HFF-Myc (cell line): Measurements from ENCODE around the gene LBX1.

ENCODE experiments used
- DNase-seq: peaks from one replicate; pipeline ENCODE4 v3.0.0-alpha.2; 2011; ENCODE audit warnings: low read depth; ENCODE audit errors: extremely low read depth
- H3K4me3 ChIP-seq: replicated peaks from 2 replicates; pipeline ENCODE4 v1.5.1; 2011; ENCODE audit warnings: low read depth, mild to moderate bottlenecking, control low read depth, low read length
- TF ChIP-seq, protein P1 (sequence below): IDR thresholded peaks from 2 replicates; pipeline ENCODE4 v1.5.1; 2012; ENCODE audit warnings: mild to moderate bottlenecking, low read depth, low read length, control low read depth; ENCODE audit errors: missing control alignments

LBX1 gene

DNA sequence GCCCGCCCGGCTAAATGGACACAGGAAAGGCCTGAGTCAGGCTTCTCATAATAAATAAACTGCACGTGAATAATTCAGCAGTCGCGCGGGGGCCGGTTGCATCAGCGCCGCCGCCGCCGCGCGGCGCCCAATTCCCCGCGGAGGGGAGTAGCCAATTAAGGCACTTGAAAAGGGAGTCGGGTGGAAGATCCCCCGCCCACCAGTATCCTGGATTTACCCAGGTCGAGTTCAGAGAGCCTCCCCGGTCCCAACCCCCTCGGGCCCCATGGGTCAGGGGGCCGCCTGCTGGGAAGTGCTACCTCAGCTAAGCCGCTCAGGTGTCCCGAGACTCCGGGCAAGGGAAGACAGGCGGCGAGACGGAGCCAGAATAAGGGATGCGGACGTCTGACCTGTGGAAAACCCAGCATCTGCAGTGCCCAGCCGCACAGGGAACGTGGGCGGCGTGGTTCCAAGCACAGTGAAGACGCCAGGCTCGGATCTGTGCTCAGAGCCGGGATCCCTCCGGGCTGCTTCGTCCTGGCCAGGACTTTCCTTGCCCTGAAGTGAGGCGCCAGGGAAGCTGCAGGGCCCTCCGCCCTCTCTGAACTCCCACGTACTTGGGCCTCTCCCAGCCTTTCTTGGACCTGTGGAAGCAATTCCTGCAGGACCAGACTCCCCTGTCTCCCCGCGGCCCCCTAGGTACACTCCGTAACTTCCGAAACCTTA, 7.3 kb upstream of the LBX1 start:
- DNase-seq, result no peak
- no peak overlapping the region for H3K4me3 ChIP-seq
- TF ChIP-seq, protein P1, sequence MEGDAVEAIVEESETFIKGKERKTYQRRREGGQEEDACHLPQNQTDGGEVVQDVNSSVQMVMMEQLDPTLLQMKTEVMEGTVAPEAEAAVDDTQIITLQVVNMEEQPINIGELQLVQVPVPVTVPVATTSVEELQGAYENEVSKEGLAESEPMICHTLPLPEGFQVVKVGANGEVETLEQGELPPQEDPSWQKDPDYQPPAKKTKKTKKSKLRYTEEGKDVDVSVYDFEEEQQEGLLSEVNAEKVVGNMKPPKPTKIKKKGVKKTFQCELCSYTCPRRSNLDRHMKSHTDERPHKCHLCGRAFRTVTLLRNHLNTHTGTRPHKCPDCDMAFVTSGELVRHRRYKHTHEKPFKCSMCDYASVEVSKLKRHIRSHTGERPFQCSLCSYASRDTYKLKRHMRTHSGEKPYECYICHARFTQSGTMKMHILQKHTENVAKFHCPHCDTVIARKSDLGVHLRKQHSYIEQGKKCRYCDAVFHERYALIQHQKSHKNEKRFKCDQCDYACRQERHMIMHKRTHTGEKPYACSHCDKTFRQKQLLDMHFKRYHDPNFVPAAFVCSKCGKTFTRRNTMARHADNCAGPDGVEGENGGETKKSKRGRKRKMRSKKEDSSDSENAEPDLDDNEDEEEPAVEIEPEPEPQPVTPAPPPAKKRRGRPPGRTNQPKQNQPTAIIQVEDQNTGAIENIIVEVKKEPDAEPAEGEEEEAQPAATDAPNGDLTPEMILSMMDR, result no peak

- TF ChIP-seq, protein P1, result no peak
- H3K4me3 ChIP-seq, result no peak overlapping the region
Measured at GRCh38 chr10:101235766-101236165, 6.5 kb upstream of the LBX1 start.

GRCh38 chr10:101234333-101234732, 5.1 kb upstream of the LBX1 start:
- no peak for DNase-seq
- TF ChIP-seq, protein P1, result no peak
- no peak overlapping the region for H3K4me3 ChIP-seq

More at GRCh38 chr10:101235766-101236165, 6.5 kb upstream of the LBX1 start:
- no peak for DNase-seq

DNA sequence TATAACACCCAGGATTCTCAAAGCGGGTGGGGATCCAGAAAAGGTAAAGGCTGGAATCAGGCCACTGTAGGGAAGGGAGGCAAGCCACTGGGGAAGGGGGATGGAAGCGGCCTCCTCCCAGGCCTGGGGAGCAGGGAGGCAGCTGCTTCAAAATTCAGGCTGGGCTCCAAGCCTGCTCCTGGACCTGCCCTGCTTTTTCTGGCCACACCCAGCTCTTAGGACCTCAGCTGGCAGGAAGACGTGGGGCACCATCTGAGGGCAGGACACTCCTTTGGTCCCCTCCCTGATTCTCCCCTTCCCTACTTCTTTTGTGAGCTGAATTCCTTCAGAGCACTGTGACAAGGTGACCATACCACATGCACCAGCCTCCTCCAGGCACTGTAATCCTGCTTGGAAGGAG, 4.6 kb upstream of the LBX1 start:
- TF ChIP-seq, protein P1, result no peak
- H3K4me3 ChIP-seq, result no peak overlapping the region
- no peak for DNase-seq

- DNase-seq, result no peak
- no peak overlapping the region for H3K4me3 ChIP-seq
- TF ChIP-seq, protein P1, result no peak
Measured at GRCh38 chr10:101233443-101233842, 4.2 kb upstream of the LBX1 start.

GRCh38 chr10:101231912-101232689, 2.8 kb upstream of the LBX1 start:
- no peak overlapping the region for H3K4me3 ChIP-seq
- DNase-seq, result no peak
- TF ChIP-seq, protein P1, result no peak
